ENCODE data around the gene TASP1. TPM values are rescaled to one million over a fixed set of nuclear protein-coding genes. Genes with fewer than 3 reads are reported as not detected.

TASP1 gene
- total and polyA plus RNA-seq, 2 donors (not counting 3 experiments of a cell fraction or from before 2014, with no cell fraction given) = 3.5 to 8.9 TPM

DNA sequence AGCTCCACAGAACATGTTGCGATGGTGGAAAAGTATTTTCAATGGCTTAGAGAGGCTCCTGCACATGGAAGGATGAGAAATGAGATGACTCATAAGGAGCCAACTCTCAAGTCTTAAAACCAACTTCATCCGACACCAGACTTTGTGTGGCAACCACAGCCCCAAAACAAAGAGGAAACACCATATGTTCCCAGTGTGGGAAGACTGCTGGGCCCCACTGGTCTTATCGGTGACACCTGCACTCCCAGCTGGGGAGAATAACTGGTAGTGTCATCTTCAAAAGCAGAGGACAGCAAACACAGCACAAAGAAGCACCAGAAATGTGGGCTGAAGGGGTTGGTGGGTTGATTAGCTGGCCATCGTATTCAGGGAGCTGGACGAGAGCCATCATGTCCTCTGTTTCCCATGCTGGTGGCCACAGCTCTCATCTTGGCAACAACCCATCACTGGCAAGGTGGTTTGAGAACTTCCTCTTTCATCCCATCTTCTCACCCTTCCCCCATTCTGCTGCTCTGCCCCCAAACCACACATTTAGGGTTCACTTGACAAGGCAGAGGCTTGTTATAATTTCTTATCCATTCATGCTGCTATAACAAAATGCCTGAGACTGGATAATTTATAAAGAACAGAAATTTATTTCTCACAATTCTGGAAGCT is 46.0 kb upstream of the TASP1 start:
- Histone ChIP-seq H3K4me1 (ENCODE audit: control insufficient read depth, extremely low read depth, insufficient read depth, low read length) (no peaks in the 10 kb centered on the region), H3K36me3 (ENCODE audit: control insufficient read depth in 2 of 2, extremely low read depth in 1 of 2, insufficient read depth in 2 of 2, low read length in 2 of 2) (no peaks in the 10 kb centered on the region), H3K9ac (replicated peaks; ENCODE audit: extremely low read depth, insufficient read depth, low read length) (no peak overlapping the region), H3K79me2 (ENCODE audit: control insufficient read depth, insufficient read depth, low read length) (no peaks in the 10 kb centered on the region), H3K27me3 (ENCODE audit: control insufficient read depth in 2 of 2, insufficient read depth in 2 of 2, low read length in 2 of 2) (no peaks in the 10 kb centered on the region), H2AFZ (ENCODE audit: low read depth, low read length) (no peak overlapping the region), H3K9me1 (replicated peaks; ENCODE audit: control insufficient read depth, extremely low read depth, insufficient read depth, low read length) (no peaks in the 10 kb centered on the region), H3K27ac (ENCODE audit: insufficient read depth, low read depth, low read length) (no peak overlapping the region), H3K4me3 (replicated peaks in 1 of 3; ENCODE audit: insufficient read depth in 1 of 3, low read depth in 1 of 3, low read length in 3 of 3) (no peak overlapping the region), H3K4me2 (ENCODE audit: insufficient read depth, low read length) (no peak overlapping the region), H4K20me1 (replicated peaks; ENCODE audit: control insufficient read depth, extremely low read depth, insufficient read depth, low read length) (no peaks in the 10 kb centered on the region), H3K9me3 (replicated peaks; ENCODE audit: control insufficient read depth, insufficient read depth, low read length) (no peaks in the 10 kb centered on the region)
- POLR2A ChIA-PET = no interaction called here
- no TSS peak for BruUV-seq (replicated peaks)
- TF ChIP-seq FOS (IDR thresholded peaks at IDR 0.05; ENCODE audit: borderline replicate concordance, insufficient read depth, low read length) (no peak), JUN (IDR thresholded peaks at IDR 0.05; ENCODE audit: borderline replicate concordance, insufficient read depth, insufficient read length, low read depth) (no peak), EZH2 (IDR thresholded peaks at IDR 0.05; ENCODE audit: borderline replicate concordance, low read depth, low read length, severe bottlenecking) (no peak), POLR2A (IDR thresholded peaks at IDR 0.05; ENCODE audit: low read depth, low read length) (no peak), CTCF (IDR thresholded peaks at IDR 0.05; ENCODE audit: extremely low read depth in 1 of 2, insufficient read depth in 1 of 2, low read depth in 1 of 2, low read length in 2 of 2) (no peak), GATA2 (IDR thresholded peaks at IDR 0.05; ENCODE audit: insufficient read depth, insufficient read length, low read depth, low read length) (no peak), MYC (IDR thresholded peaks at IDR 0.05; ENCODE audit: low read depth, low read length) (no peak), MAX (IDR thresholded peaks at IDR 0.05; ENCODE audit: insufficient read depth, insufficient read length) (no peak), POLR2AphosphoS5 (IDR thresholded peaks at IDR 0.05; ENCODE audit: insufficient read depth, low read depth, low read length) (no peak)
- FAIRE-seq (no peak), DNase-seq (ENCODE audit: low read depth, low spot score) (no peak)
- CTCF ChIA-PET = interaction anchor here (1.5 kb wide), 1 partner anchor 18 kb away, joined by 3 read pairs; no protein-coding TSS in a partner anchor
- dilution Hi-C loops (cut with MboI; ENCODE audit: extremely low pct_ligation_motif_present, low sequenced_read_pairs) (no loop called here), intact Hi-C loops (cut with micrococcal nuclease) (no loop called here)

Data from endothelial cell of umbilical vein (primary cell).